HEK293 (cell line): Measurements from ENCODE around the gene SLITRK4.

Source experiments
- CTCF ChIA-PET: fragments of 350-600 bp; formaldehyde crosslinking; extraction: SDS; loops from one replicate; lab custom pipeline; 2021; ENCODE audit warnings: antibody characterized with exemption; lab: Yijun Ruan, JAX
- POLR2A ChIA-PET: fragments of 300-600 bp; formaldehyde crosslinking; extraction: SDS; loops from one replicate; lab custom pipeline; 2020; ENCODE audit warnings: antibody characterized with exemption, inconsistent platforms; lab: Yijun Ruan, JAX
- H3K27ac ChIP-seq: fragments of 200-500 bp; sonication (Bioruptor generic); 2 replicates; pipeline ENCODE4 v1.5.1; 2014; ENCODE audit warnings: low read depth, low read length, control low read depth, inconsistent platforms; ENCODE audit errors: extremely low read depth
- H3K36me3 ChIP-seq, 2 experiments: fragments of 200-500 bp in 1 of 2; sonication (Bioruptor generic) in 1 of 2; 1 replicate in 1 of 2; 2 replicates in 1 of 2; pipeline ENCODE4 v1.5.1; 2014 to 2017; ENCODE audit warnings: inconsistent platforms in 2 of 2, low read length in 2 of 2; ENCODE audit not compliant: control insufficient read depth in 2 of 2, insufficient read depth in 1 of 2
- H3K4me1 ChIP-seq: fragments of 200-500 bp; sonication (Bioruptor generic); 2 replicates; pipeline ENCODE4 v1.5.1; 2014; ENCODE audit warnings: mild to moderate bottlenecking, low read length, inconsistent platforms; ENCODE audit not compliant: control insufficient read depth, insufficient read depth
- H3K4me3 ChIP-seq: 2 replicates; pipeline ENCODE4 v1.5.1; 2011; ENCODE audit warnings: low read depth, mild to moderate bottlenecking, control low read depth, low read length, moderate library complexity
- H3K9me3 ChIP-seq: fragments of 200-500 bp; sonication (Bioruptor generic); 2 replicates; pipeline ENCODE4 v1.5.1; 2014; ENCODE audit warnings: low read depth, low read length, inconsistent platforms; ENCODE audit not compliant: control insufficient read depth, insufficient read depth
- BCL11A ChIP-seq: fragments of 450-650 bp; formaldehyde crosslinking; IDR thresholded peaks from 2 replicates; pipeline ENCODE4 v1.5.1; 2016; ENCODE audit warnings: low read depth, missing biosample characterization, missing genetic modification characterization
- FEZF1 ChIP-seq: fragments of 450-650 bp; formaldehyde crosslinking; IDR thresholded peaks from 2 replicates; pipeline ENCODE4 v1.5.1; 2016; ENCODE audit warnings: missing biosample characterization, missing genetic modification characterization
- KLF9 ChIP-seq: fragments of 450-650 bp; formaldehyde crosslinking; IDR thresholded peaks from 2 replicates; pipeline ENCODE4 v1.5.1; 2016; ENCODE audit warnings: missing biosample characterization, missing genetic modification characterization, low read depth
- OSR2 ChIP-seq: fragments of 450-650 bp; formaldehyde crosslinking; IDR thresholded peaks from 2 replicates; pipeline ENCODE4 v1.5.1; 2016; ENCODE audit warnings: missing biosample characterization, missing genetic modification characterization
- PATZ1 ChIP-seq: fragments of 450-650 bp; formaldehyde crosslinking; IDR thresholded peaks from 2 replicates; pipeline ENCODE4 v1.5.1; 2016; ENCODE audit warnings: missing biosample characterization, missing genetic modification characterization
- ZBTB26 ChIP-seq: fragments of 450-650 bp; formaldehyde crosslinking; optimal IDR thresholded peaks from 2 replicates; pipeline ENCODE3; 2016; ENCODE audit warnings: missing biosample characterization, mild to moderate bottlenecking, missing genetic modification characterization
- ZNF138 ChIP-seq: fragments of 450-650 bp; formaldehyde crosslinking; IDR thresholded peaks from 2 replicates; pipeline ENCODE4 v1.5.1; 2016; ENCODE audit warnings: missing biosample characterization, missing genetic modification characterization, borderline replicate concordance
- ZNF24 ChIP-seq: fragments of 450-650 bp; formaldehyde crosslinking; IDR thresholded peaks from 2 replicates; pipeline ENCODE4 v1.5.1; 2016; ENCODE audit warnings: missing biosample characterization, missing genetic modification characterization
- ZNF266 ChIP-seq: fragments of 450-650 bp; formaldehyde crosslinking; IDR thresholded peaks from 2 replicates; pipeline ENCODE4 v1.5.1; 2016; ENCODE audit warnings: missing biosample characterization, missing genetic modification characterization, low read depth
- ZNF335 ChIP-seq: fragments of 450-650 bp; formaldehyde crosslinking; conservative IDR thresholded peaks from 2 replicates; pipeline ENCODE4 v1.5.1; 2016; ENCODE audit warnings: missing biosample characterization, missing genetic modification characterization
- ZNF391 ChIP-seq: fragments of 450-650 bp; formaldehyde crosslinking; IDR thresholded peaks from 2 replicates; pipeline ENCODE4 v1.5.1; 2016; ENCODE audit warnings: low read depth, missing biosample characterization, missing genetic modification characterization, borderline replicate concordance
- ZNF398 ChIP-seq: fragments of 450-650 bp; formaldehyde crosslinking; IDR thresholded peaks from 2 replicates; pipeline ENCODE4 v1.5.1; 2017; ENCODE audit warnings: missing biosample characterization, missing genetic modification characterization
- ZNF449 ChIP-seq: fragments of 450-650 bp; formaldehyde crosslinking; IDR thresholded peaks from 2 replicates; pipeline ENCODE4 v1.5.1; 2017; ENCODE audit warnings: missing biosample characterization, mild to moderate bottlenecking, missing genetic modification characterization, moderate library complexity
- ZNF544 ChIP-seq: fragments of 450-650 bp; formaldehyde crosslinking; IDR thresholded peaks from 2 replicates; pipeline ENCODE4 v1.5.0; 2017; ENCODE audit warnings: missing biosample characterization, missing genetic modification characterization
- ZNF626 ChIP-seq: fragments of 450-650 bp; sonication (Bioruptor Pico); formaldehyde crosslinking; IDR thresholded peaks from 2 replicates; pipeline ENCODE4 v1.5.1; 2018; ENCODE audit warnings: missing biosample characterization, missing genetic modification characterization, inconsistent platforms
- ZNF645 ChIP-seq: fragments of 450-650 bp; formaldehyde crosslinking; IDR thresholded peaks from 2 replicates; pipeline ENCODE4; 2016; ENCODE audit warnings: missing biosample characterization, missing genetic modification characterization
- ZSCAN18 ChIP-seq: fragments of 450-650 bp; formaldehyde crosslinking; IDR thresholded peaks from 2 replicates; pipeline ENCODE4 v1.5.1; 2016; ENCODE audit warnings: missing biosample characterization, missing genetic modification characterization

SLITRK4 gene

GRCh38 chrX:143635915-143636314 is at the start of gene SLITRK4:
Gene SLITRK4 (minus strand): TSS chrX:143636101. CDS start chrX:143631108, 4,993 bp downstream.
- Histone ChIP-seq H3K4me3 (peak within 1 kb of the TSS; percentile 42), H3K36me3 (no peaks in the 10 kb centered on the region), H3K9me3 (no peaks in the 10 kb centered on the region; the same call in 1 of the 2 replicates), H3K27ac (no peak within 1 kb of the TSS), H3K4me1 (no peaks in the 10 kb centered on the region)
- TF ChIP-seq OSR2 (no peak), BCL11A (tag by site-specific recombination) (no peak), ZNF335 (no peak), ZNF626 (tag by site-specific recombination) (no peak), ZNF398 (no peak), ZNF391 (tag by site-specific recombination) (no peak), ZNF138 (tag by site-specific recombination) (no peak), ZBTB26 (tag by site-specific recombination) (no peak), ZNF544 (no peak), FEZF1 (tag by site-specific recombination) (no peak), ZNF449 (tag by site-specific recombination) (no peak), KLF9 (tag by site-specific recombination) (no peak), ZNF645 (tag by site-specific recombination) (no peak), ZNF266 (tag by site-specific recombination) (no peak), PATZ1 (tag by site-specific recombination) (no peak), ZNF24 (tag by site-specific recombination) (no peak), ZSCAN18 (tag by site-specific recombination) (no peak)
- ChIA-PET CTCF (interaction anchor here (0.6 kb wide), 2 partner anchors 26 to 889 kb away, joined by 3 to 4 read pairs; no protein-coding TSS in a partner anchor), POLR2A (interaction anchor here (0.6 kb wide), 1 partner anchor 219 kb away, joined by 3 read pairs; no protein-coding TSS in a partner anchor)
